GM06990 (cell line): Measurements from ENCODE around the gene TBC1D30.
A peak's percentile ranks its signal among the peaks of the same experiment; 100 is the strongest.

Experiments used
- DNase-seq: peaks from one replicate; pipeline ENCODE4 v3.0.0-alpha.2; 2011; ENCODE audit not compliant: insufficient read length; ENCODE audit errors: extremely low read depth
- H3K27me3 ChIP-seq: replicated peaks from 2 replicates; pipeline ENCODE4 v1.6.0; 2011; ENCODE audit warnings: low read length; ENCODE audit not compliant: control insufficient read depth, insufficient read depth
- H3K36me3 ChIP-seq: 2 replicates; pipeline ENCODE4 v1.5.1; 2011; ENCODE audit warnings: low read length; ENCODE audit not compliant: control insufficient read depth, insufficient read depth
- H3K4me3 ChIP-seq: replicated peaks from 2 replicates; pipeline ENCODE4 v1.5.1; 2011; ENCODE audit warnings: low read depth, mild to moderate bottlenecking, control low read depth, low read length
- CTCF ChIP-seq: IDR thresholded peaks from 2 replicates; pipeline ENCODE4 v1.5.1; 2011; ENCODE audit warnings: low read length, control low read depth, mild to moderate bottlenecking, inconsistent platforms; ENCODE audit not compliant: insufficient read depth, poor library complexity, severe bottlenecking

TBC1D30 gene

GRCh38 chr12:64889434-64890216 lies 65.2 kb downstream of the TBC1D30 start:
- no peaks in the 10 kb centered on the region for H3K36me3 ChIP-seq
- no peak overlapping the region for H3K4me3 ChIP-seq
- no peak for DNase-seq
- TF ChIP-seq CTCF, result no peak
- no peaks in the 10 kb centered on the region for H3K27me3 ChIP-seq

- Histone ChIP-seq H3K36me3 (no peaks in the 10 kb centered on the region), H3K27me3 (no peaks in the 10 kb centered on the region), H3K4me3 (no peak overlapping the region)
- DNase-seq, result peak; percentile 22
- TF ChIP-seq CTCF, result peak; percentile 51
These were observed 66.5 kb downstream of the TBC1D30 start for GRCh38 chr12:64890873-64891468.

GRCh38 chr12:64891629-64892028 lies 67.2 kb downstream of the TBC1D30 start:
- no peaks in the 10 kb centered on the region for H3K27me3 ChIP-seq
- DNase-seq, result no peak
- H3K4me3 ChIP-seq, result no peak overlapping the region
- TF ChIP-seq CTCF, result no peak
- no peaks in the 10 kb centered on the region for H3K36me3 ChIP-seq

- H3K36me3 ChIP-seq, result no peaks in the 10 kb centered on the region
- TF ChIP-seq CTCF, result no peak
- DNase-seq, result no peak
These were observed 68.1 kb downstream of the TBC1D30 start for GRCh38 chr12:64892561-64892960.

GRCh38 chr12:64893961-64894360 lies 69.5 kb downstream of the TBC1D30 start:
- no peak overlapping the region for H3K4me3 ChIP-seq
- no peak for TF ChIP-seq CTCF
- H3K36me3 ChIP-seq, result no peaks in the 10 kb centered on the region
- DNase-seq, result no peak
- no peaks in the 10 kb centered on the region for H3K27me3 ChIP-seq

More at GRCh38 chr12:64892561-64892960, 68.1 kb downstream of the TBC1D30 start:
- Histone ChIP-seq H3K27me3 (no peaks in the 10 kb centered on the region), H3K4me3 (no peak overlapping the region)
